Activated CD4-positive, alpha-beta T cell treated with anti-CD3 and anti-CD28 coated beads, Interleukin-2, amount 50 U/mL, for 16 hours (primary cell): ENCODE results near the gene BAZ2A.
"Not testable (repeated sequence)": the region's sequence is repeated elsewhere in the genome, so short reads cannot be mapped to it uniquely, and the experiment has no call there.

Experiments
- DNase-seq: peaks from one replicate; pipeline ENCODE4 v3.0.0-alpha.2; 2020

Gene BAZ2A

DNA sequence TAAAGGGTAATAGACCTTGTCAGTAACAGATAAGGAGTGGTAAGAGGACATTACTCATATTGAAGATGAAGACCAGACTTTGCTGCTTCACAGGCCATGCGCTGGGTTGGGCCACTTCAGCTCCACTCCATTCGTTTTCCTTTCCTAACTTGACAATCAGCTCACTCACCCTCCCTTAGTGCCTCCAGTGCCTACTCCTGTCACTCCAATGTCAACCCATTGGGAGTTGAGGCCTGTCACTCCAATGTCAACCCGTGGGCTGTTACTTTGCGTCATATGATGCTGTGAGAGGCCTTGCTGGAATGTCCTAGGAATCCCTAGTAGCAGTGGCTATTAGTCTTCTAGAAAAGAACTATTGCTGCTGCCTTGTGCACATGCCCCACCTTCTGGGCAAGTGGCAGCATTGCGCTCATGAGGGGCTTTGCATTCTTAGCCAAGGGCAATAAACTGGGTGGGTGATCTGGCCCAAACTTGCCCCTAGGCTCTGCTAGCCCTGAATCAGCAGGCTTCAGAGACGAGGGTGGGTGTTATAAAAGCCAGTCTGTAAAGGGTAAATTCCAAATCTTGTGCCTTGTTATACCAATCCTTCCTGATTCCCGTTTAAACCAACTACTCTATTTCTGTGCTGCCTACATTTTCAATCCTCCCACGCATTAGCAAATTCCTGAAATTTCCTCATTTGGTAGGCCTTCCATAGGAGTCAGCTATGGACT, 36.1 kb downstream of the BAZ2A start:
- DNase-seq = peak; percentile 63

DNA sequence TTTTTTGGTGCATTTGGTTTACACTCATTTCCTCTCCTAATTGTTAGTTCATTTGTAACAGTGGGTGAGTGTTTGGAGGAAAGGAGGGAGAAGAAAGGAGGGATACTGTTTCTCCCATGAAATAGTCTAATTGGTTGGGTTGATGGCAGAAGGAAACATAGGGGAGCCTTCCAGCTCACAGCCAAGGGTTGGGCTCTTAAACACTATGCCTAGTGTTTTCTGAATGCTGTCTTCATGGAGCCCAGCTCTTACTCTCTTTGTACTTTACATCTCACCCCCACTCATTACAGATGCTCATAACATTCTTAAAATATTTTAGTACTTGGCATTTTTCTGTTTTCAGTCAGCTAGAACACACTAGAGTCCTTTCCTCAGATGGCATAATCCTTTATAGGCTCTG, 38.2 kb downstream of the BAZ2A start:
- no peak for DNase-seq

- no peak for DNase-seq
Observed at GRCh38 chr12:56591126-56591525, 39.0 kb downstream of the BAZ2A start.

GRCh38 chr12:56590237-56590830, 39.8 kb downstream of the BAZ2A start:
- peak; percentile 22 for DNase-seq

DNA sequence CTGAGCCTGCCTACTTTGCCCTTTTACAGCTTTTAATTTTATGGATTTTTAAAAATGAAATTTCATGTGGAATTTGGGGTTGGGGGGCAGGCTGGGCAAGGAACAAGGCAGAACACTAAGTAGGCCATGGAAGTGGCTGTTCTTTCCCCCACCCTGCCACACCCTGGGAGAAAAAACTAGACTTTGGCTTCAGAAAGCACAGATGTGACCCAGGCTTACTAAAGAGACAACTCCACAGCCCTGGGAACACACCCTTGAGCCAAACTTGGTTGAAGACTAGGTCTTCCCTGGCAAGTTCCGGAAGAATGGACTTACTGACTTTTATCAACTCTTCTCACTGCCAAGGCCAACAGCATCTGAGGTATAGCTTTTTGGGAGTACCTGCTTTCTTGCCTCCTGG, 40.3 kb downstream of the BAZ2A start:
- DNase-seq = no peak

GRCh38 chr12:56585098-56585497, 45.0 kb downstream of the BAZ2A start:
- no peak for DNase-seq

DNA sequence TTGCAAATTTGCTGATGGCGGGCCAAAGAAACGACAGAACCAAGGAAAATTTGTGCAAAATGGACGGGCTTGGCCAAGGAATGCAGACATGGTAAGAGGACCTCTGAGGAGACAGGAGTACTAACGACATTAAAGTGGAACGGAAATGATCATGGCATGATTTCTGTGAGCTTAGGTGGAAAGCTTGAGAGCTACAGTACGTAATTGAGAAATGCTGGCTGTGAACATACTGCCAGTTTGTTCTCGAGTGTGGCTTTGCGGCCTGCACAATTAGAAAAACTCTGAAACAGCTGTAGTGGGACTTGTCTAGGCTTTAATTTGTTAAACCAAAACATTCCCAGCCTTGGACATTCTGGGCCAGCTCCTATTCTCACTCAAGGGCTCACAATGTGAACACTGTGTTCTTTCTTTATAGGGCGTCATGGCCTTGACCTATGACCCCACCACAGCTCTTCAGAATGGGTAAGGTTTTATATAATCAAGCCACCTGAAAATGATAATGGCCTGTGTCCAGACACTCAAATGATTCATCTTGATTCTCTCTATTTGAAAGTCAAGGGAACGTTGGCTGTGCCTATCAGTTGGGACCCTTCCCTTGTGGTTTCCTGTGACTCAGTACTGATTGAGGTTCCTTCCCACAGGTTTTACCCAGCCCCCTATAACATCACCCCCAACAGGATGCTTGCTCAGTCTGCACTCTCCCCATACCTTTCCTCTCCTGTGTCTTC, 48.5 kb downstream of the BAZ2A start:
- peak; percentile 78 for DNase-seq

- no peak for DNase-seq
Observed at GRCh38 chr12:56578983-56579546, 51.1 kb downstream of the BAZ2A start.

DNA sequence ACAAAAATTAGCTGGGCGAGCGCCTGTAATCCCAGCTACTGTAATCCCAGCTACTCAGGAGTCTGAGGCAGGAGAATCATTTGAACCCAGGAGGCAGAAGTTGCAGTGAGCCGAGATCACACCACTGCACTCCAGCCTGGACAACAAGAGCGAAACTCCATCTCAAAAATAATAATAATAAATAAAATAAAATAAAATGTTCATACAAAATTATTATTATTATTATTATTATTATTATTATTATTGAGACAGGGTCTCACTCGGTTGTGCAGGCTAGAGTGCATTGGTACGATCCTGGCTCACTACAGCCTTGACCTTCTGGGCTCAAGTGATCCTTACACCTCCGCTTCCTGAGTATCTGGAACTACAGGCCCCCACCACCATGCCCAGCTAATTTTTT, 52.9 kb downstream of the BAZ2A start:
- not testable (repeated sequence) for DNase-seq

DNA sequence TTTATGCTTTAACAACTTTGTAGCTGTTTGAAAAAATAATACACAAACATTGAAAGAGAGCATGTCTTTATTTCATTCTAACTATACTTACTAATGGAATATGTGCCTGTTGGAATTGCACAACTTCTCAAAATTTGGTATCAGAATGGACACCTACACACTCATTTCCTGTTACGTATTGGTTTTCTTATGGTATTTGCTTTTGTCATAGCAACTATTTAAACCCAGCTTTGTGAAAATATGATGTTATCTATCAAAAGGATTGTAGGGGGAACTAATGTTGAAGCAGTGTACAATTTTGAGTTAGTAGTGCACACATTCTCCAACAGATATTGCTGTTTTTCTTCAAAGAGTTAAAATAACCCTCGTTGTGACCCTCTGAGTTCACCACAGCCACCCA, 55.9 kb downstream of the BAZ2A start:
- DNase-seq = no peak

DNA sequence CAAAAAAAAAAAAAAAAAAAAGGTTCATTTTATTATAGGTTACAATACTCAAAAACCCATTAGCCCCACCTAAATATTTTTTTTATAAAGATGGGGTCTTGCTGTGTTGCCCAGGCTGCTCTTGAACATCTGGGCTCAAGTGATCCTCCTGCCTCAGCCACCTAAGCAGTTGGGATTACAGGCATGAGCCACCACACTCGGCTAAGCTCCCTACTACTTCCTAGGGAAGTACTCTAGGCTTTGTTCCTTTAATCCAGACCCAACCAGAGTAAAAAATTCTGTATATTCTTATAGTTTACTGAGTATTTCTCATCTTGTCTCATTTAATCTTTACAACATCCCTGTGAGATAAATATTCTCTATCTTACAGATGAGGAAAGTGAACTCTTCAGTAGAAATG, 57.8 kb downstream of the BAZ2A start:
- DNase-seq = no peak

- DNase-seq = no peak
Observed at GRCh38 chr12:56571121-56571520, 59.0 kb downstream of the BAZ2A start.

DNA sequence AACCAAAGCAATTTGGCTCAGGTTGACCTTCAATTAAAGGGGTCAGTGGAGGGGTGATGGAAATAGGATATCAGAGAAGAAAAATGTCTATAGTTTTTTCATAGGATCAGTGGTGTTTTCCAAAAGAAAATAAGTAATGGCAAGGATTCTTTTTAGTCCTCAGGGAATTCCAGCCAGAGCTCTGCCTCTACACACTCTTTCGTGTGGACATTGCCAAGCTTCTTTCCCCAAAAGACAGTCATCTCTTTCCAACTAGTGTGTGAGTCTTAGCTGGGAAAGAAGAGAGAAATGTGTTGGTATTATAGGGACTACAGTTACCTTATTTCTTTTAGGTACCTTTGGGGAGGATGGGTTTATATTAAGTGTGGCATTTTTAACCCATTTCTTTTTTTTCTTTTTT, 62.0 kb downstream of the BAZ2A start:
- DNase-seq = no peak

- no peak for DNase-seq
Observed at GRCh38 chr12:56565510-56566101, 64.5 kb downstream of the BAZ2A start.

GRCh38 chr12:56551070-56551469, 79.1 kb downstream of the BAZ2A start:
- peak; percentile 16 for DNase-seq

DNA sequence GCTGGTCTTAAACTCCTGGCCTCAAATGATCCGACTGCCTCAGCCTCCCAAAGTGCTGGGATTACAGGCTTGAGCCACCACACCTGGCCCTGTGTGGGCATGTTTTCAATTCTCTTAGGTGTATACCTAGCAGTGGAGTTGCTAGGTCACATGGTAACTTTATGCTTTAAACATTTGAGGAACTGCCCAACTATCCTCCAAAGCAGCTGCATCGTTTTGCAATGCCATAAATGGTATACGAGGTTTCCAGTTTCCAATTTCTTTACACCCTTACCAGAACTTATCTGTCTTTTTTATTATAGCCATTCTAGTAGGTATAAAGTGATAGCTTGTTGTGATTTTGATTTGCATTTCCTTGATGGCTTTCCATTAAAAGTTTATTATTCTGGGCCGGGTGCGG, 83.4 kb downstream of the BAZ2A start:
- DNase-seq = no peak
